ENCODE measurements around the gene IL16.

Gene IL16

GRCh38 chr15:81361891-81362290 lies 165.2 kb downstream of the IL16 start:
- Histone ChIP-seq H3K36me3 (ENCODE audit: control insufficient read depth, insufficient read depth, low read length) (no peaks in the 10 kb centered on the region), H3K27me3 (ENCODE audit: control insufficient read depth, insufficient read depth, low read length) (no peaks in the 10 kb centered on the region), H3K4me1 (ENCODE audit: control insufficient read depth, insufficient read depth, low read length) (no peaks in the 10 kb centered on the region), H3K9ac (ENCODE audit: low read depth, low read length) (no peak overlapping the region), H3K9me3 (ENCODE audit: control insufficient read depth, insufficient read depth, low read length) (no peaks in the 10 kb centered on the region), H3K4me3 (ENCODE audit: low read depth, low read length) (no peak overlapping the region)

DNA sequence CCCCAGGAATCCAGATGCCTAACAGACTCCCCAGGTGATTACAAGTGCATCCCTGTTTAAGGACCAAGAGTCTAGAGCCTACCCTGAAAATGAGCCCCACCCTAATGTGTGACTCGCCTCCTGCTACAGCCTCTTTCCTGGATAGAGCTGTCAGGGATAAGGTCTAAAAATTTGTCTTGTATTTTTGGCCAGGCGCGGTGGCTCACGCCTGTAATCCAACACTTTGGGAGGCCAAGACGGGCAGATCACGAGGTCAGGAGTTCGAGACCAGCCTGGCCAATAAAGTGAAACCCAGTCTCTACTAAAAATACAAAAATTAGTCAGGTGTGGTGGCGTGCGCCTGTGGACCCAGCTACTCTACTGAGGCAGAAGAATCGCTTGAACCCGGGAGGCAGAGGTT lies 166.1 kb downstream of the IL16 start:
- no peaks in the 10 kb centered on the region for H3K27me3 ChIP-seq (ENCODE audit: control insufficient read depth, insufficient read depth, low read length)
- no peak overlapping the region for H3K9ac ChIP-seq (ENCODE audit: low read depth, low read length)
- H3K9me3 ChIP-seq (ENCODE audit: control insufficient read depth, insufficient read depth, low read length): no peaks in the 10 kb centered on the region
- H3K4me3 ChIP-seq (ENCODE audit: low read depth, low read length): no peak overlapping the region
- H3K4me1 ChIP-seq (ENCODE audit: control insufficient read depth, insufficient read depth, low read length): no peaks in the 10 kb centered on the region
- no peaks in the 10 kb centered on the region for H3K36me3 ChIP-seq (ENCODE audit: control insufficient read depth, insufficient read depth, low read length)

GRCh38 chr15:81363276-81363675 lies 166.6 kb downstream of the IL16 start:
- Histone ChIP-seq H3K36me3 (ENCODE audit: control insufficient read depth, insufficient read depth, low read length) (no peaks in the 10 kb centered on the region), H3K27me3 (ENCODE audit: control insufficient read depth, insufficient read depth, low read length) (no peaks in the 10 kb centered on the region), H3K9ac (ENCODE audit: low read depth, low read length) (no peak overlapping the region), H3K9me3 (ENCODE audit: control insufficient read depth, insufficient read depth, low read length) (no peaks in the 10 kb centered on the region), H3K4me3 (ENCODE audit: low read depth, low read length) (no peak overlapping the region), H3K4me1 (ENCODE audit: control insufficient read depth, insufficient read depth, low read length) (no peaks in the 10 kb centered on the region)

Measured in iPS-15b (cell line).